Hepatic stellate cell (primary cell): ENCODE measurements around the gene LRTM2.

Experiments used
- DNase-seq: peaks from one replicate; pipeline ENCODE4 v3.0.0; 2011; ENCODE audit warnings: low spot score

Gene LRTM2

GRCh38 chr12:1830401-1830845 lies 10.1 kb downstream of the LRTM2 start:
- no peak for DNase-seq

- DNase-seq = peak; percentile 73
These were observed 10.9 kb downstream of the LRTM2 start for GRCh38 chr12:1830981-1831963.

DNA sequence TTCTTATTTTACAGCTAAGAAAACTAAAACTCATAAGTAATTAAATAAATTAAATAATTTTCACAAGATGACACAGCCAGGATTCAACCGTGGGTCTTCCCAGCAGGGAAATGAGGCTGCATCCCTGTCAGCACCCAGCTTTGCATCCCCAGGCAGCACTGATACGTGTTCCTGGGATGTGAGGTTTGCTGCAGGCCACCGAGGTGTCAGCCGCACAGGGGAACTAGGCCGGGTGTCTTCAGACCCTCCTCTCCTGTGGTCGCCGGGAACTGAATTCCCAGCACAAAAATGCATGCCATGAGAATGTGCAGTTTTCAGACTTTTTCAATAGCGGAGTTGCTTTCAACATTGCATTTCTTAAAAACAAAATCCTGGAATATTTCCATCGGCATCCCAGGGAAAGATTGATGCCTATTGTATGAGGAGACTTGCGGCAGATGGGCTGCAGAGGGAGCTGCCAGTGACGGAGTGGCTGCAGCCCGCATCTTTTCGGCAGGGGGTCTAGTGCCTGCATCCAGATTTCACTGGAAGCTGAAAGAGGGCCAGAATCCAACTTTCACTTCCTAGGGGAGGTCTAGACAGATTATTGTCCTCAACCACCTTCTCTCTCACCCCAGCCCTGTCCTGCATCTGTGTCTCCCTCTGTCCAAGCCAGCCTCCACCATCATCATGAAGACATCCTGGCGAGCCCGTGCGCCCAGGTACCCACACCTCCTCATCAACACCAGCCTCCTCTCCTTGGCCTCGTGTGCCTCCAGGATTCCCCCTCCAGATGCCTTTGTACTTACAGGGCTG lies 12.6 kb downstream of the LRTM2 start:
- DNase-seq = no peak

DNA sequence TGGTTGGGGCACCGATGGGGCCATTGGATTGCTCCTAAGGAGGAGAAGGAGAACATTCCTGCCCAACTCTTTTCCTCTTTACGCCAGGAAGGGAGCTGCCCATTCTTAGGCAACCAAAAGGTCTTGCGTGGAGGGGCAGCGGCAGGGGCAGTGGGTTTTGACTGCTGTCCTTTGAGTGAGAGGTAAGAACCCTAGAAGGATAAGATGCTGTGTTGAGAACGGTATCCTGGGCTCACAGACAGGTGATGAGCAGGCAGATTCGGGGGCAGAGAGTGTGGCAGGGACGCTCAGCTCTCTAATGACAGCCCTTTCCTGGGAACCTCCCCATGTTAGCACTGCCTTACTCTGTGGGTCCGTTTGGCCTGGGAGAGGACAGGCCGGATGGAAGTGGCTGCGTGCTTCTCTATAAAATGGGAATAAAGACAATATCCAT lies 13.2 kb downstream of the LRTM2 start:
- no peak for DNase-seq

DNA sequence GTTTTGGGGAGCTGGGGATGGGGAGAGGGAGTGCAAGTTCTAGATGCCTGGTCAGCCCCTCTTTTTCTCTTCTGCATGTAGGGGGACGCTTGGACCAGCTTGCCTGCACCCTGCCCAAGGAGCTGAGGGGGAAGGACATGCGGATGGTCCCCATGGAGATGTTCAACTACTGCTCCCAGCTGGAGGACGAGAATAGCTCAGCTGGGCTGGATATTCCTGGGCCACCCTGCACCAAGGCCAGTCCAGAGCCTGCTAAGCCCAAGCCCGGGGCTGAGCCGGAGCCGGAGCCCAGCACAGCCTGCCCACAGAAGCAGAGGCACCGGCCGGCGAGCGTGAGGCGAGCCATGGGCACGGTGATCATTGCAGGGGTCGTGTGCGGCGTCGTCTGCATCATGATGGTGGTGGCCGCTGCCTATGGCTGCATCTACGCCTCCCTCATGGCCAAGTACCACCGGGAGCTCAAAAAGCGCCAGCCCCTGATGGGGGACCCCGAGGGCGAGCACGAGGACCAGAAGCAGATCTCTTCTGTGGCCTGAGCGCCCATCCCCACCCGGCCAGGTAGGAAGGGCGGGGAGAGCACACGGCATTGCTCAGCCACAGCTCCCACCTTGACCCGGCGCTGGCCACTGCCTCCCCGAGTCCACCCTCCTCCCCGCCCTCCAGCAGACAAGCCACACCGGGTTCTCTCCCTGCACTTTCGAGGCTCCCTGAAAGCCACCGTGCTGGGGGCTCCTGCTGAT lies 14.0 kb downstream of the LRTM2 start:
- no peak for DNase-seq

- no peak for DNase-seq
These were observed 15.1 kb downstream of the LRTM2 start for GRCh38 chr12:1835211-1836131.

DNA sequence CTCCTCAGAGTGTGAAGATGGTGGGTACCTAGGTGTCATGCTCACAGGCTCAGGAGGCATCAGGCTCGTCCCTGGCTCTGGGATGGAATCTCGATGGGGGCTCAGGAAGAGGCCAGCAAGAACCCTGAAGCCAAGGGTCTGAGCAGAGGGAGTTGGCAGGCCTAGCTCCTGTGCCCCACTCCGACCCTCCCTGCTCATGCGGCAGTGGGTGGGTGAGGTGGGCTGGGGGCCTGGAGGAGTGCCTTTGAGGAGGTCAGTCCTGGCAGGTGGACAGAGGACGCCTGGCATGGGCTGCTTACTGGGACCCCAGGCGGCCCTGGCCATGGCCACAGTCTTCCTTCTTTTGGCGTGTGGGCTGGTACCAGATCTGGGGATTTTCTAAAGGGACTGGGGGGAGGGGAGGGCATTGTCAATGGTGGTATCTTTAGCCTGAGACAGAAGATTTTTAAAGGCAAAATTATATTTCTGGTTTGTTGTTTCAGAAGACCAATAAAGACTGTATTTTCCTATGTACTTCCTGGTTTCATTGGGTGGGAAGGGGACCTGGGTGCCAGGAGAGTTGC lies 16.0 kb downstream of the LRTM2 start:
- DNase-seq = no peak

DNA sequence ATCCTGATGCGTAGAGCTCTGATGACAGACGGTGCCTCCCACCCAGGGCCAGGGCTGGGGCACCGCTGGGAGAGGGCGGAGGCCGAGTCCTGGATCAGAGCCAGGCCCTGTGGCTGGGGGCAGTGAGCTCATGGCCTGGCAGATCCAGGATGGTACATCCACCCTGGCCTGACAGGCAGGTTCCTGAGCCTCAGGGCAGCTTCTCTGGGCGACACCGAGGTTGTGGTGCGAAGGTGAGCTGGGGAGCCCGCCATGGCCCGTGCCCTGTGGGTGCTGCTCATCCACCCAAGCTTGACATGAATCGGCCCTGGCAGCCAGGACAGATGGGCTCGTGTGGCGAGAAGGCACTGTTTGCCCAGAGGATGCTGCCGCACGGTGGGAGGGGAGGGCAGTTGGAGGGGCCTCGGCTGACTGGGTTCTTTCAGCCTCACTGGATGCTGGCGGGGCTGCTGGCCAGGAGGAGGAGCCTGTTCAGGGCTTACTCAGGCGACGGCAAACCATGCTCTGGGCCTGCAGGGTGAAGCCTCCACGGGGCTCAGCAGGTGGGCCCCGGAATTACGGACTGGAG lies 16.6 kb downstream of the LRTM2 start:
- no peak for DNase-seq

DNA sequence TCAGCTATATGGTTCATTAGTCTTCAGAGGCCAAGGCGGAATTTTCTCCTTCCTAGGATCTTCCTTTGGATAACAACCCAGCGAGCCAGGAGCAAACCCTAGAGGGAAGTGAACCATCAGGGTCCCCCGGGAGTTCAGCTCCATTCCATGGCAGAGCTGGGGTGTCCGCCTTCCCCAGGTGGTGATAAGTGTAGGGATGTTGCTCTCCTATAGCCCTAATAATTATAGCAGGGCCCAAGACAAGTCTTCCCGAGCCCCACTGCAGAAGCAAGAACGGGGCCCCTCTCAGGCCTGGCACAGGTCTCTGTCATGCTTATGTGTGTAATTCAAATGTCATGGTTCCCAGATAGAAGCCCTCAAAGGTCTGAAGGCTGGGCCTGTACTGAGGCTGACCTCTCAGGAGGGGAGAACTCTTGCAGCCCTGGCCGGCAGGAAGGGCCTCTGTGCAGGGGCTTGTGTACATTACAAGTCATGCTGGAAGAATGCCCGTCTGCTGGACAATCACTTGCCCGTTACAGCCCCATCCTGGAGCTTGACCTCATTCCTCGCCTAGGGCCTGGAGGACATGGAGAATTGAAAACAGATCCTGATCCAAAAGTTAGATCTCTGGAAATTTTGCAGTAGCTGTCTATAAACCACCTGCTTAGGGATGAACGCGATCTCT lies 17.3 kb downstream of the LRTM2 start:
- peak; percentile 51 for DNase-seq

DNA sequence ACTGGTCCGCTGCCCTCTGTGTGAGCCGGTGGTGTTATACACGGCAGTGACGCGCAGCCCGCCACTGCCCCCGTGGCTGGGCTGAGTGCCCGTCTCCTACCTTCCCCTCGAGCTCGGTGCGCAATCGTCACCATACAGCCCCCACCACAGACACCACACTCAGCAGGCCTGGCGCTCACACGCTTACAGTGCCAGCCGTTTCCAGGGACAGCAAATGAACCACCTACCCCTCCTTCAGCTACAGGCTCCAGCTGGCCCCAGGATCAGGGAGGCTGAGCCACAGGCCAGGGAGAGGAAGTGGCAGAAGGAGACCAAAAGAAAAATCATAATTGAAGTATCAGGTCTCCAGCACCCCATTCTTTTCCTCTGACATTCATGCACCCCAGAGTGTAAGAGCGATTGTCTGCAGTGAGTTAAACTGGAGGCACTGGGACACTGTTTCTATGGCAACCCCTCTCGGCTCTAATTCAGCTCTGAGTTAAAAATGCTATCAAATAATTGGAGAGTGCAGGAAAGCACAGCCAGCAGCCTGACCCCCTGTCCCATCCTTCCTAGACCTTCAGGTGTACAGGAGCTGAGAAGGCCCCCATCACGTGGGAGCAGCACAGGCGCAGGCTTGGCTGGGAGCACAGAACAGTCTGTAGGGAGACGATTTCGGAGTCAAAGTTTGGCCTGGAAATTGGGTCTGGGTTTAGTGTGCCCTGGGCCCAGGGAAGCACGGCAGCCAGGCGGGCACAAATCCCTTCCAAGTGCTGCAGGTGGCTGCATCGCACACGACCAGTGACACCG lies 18.0 kb downstream of the LRTM2 start:
- no peak for DNase-seq

DNA sequence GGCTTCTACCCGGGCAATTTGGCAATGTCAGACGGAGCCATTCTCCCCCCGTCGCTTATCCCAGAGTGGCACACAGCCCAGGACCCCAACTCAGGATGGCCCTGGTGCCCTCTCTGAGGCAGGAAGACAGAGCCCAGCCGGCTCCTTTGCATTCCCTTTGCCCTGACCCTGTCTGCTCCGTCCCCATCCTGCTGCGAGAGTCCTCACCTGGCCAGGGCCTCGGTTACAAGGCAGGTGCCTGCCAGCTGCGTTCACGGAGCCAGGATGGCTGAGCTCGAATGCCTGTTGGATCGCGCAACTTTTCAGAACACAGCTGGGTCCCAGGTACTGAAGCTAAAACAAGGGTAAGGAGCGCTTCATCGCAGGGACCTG lies 18.6 kb downstream of the LRTM2 start:
- DNase-seq = no peak

DNA sequence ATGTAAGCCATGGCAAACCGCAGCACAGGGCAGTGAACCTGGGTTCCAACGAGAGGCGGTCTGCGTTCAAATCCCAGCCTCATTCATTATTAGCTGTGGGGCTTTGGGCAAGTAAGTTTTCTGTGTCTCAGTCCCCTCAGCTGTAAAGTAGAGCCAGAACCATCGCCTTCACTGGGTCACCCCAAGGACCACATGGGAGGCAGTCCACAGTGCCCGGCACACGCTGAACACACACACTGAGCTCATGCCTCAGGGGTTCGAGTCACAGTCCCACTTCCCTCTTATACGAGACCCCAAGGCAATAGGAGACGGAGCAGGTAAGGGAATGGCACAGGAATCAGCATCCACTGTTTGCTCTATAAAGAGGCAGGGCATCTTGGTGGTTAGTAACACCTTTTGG lies 19.1 kb downstream of the LRTM2 start:
- no peak for DNase-seq

- DNase-seq = no peak
These were observed 19.9 kb downstream of the LRTM2 start for GRCh38 chr12:1839956-1840951.

DNA sequence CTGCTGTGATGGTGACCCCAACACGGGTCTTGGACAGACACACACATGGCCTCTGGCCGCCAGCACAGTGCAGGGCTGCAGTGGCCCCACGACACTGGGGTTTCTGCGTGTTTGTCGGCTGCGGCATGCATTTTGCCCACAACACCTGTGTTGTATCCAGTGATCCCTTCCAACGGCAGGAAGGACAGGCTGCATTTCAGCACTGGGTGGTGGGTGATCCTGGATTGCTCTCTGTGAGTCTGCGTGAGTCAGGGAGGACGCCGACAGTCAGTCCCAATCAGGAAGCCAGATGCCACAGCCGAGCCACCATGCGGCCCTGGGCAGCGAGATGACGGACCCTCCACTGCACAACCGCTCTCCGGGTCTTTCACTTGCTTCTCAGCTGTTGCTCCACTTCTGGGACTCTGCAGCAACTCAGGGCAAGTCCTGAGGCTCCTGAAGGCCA lies 20.6 kb downstream of the LRTM2 start:
- DNase-seq = no peak

DNA sequence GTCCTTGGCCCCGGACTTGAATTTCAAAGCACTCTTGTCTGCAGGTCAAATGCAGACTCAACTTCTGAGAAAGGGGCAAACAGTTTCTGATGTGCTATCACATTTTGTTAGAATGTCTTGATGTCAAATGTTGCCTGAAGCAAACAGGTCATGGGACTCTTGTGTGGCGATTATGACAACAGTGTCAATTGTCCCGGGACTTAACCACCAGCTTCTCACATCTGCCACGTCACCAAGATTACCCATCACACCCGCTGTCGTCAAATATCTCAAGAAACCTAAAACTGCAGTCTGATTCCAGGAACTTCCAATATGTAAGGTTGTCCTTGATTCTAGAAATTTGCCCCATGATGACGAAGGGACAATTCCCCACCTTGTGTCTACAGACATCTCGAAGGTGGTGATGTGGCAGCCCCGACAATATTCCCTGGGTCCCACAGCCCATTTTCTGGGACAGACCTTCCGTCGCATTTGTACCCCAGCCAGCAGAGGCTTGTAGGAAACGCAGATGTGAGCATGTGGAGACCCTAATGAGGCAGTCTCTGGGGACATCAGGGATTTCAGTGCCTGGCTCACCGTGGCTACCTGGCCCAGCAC lies 21.3 kb downstream of the LRTM2 start:
- DNase-seq = no peak

DNA sequence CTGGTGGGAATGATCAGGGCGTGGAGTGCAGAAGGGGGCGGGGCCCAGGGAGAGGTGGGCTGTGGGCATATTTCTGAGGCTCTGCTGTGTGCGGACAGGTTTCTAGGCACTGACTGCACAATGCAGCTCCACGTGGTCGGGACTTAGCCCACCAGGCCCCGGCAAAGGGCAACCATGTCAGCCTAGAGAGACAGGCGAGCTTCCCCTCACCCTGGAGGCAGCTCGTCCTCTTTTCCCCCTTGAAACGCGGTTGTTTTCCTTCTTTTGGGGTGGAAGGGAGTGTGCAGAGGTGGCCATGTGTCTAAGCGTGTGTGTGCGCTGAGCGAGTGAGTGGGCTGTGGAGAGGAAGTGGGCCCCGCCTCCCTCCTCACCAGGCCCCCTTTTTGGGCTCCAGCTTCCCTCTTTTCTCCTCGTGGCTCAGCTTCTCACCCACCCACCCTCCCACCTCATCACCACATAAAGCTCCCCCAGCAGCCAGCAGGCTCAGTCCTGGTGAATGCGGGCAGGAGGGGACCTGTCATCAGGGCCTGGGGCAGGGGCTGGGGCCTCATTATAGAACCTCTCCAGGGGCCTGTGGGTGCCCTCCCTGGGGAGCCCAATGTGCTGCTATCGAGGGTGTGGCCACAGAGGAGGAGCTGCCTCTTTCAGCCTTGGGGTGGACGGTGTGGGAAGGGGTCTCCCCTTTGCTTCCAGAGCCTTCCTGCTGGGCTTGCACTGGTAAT lies 22.0 kb downstream of the LRTM2 start:
- no peak for DNase-seq
